HL-60 (cell line): ENCODE measurements around the gene MAD1L1.

Experiments
- SPI1 ChIP-seq: IDR thresholded peaks from 2 replicates; pipeline ENCODE4 v1.6.1; 2012; ENCODE audit warnings: low read depth, mild to moderate bottlenecking, borderline replicate concordance
- TF ChIP-seq, protein P1 (sequence below): IDR thresholded peaks from one replicate; pipeline ENCODE4 v1.5.1; 2011; ENCODE audit warnings: low read length, control low read depth, inconsistent platforms; ENCODE audit not compliant: insufficient read depth

DNA sequence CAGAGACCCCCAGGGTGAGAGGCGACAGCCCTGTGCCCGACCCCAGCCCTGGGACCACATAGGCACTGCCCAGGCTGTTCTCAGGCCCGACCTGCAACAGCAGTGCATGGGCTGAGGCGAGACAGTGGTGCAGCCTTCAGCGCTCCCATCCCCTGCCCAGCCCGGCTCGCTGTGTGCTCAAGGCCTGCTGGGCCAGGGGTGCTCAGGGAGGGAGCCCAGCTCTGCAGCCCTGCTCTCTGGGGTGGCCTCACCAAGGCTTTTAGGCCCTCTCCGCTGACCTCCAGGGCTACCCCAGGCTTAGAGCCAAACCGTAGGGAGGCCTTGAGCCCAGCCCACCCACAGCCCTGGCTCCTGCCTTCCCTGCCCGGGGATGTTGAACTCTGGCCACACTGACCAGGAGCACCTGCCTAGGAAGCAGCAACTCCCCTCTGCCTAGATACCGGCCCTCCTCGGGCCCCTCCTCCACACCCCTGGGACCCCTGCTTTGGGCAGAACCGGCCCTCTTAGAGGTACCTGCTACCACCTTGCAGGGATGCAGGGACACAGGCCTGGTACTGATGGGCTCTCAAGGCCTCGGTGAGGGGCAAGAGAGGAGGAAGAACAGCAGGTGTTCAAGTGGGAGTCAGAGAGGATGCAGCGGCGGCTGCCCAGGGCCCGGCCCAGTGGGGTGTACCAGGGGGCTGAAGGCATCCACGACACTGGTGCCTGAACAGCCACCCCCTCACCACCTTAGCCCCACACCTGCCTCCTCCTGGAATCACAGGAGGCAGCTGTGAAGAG is 331.1 kb downstream of the MAD1L1 start:
- TF ChIP-seq, protein P1, sequence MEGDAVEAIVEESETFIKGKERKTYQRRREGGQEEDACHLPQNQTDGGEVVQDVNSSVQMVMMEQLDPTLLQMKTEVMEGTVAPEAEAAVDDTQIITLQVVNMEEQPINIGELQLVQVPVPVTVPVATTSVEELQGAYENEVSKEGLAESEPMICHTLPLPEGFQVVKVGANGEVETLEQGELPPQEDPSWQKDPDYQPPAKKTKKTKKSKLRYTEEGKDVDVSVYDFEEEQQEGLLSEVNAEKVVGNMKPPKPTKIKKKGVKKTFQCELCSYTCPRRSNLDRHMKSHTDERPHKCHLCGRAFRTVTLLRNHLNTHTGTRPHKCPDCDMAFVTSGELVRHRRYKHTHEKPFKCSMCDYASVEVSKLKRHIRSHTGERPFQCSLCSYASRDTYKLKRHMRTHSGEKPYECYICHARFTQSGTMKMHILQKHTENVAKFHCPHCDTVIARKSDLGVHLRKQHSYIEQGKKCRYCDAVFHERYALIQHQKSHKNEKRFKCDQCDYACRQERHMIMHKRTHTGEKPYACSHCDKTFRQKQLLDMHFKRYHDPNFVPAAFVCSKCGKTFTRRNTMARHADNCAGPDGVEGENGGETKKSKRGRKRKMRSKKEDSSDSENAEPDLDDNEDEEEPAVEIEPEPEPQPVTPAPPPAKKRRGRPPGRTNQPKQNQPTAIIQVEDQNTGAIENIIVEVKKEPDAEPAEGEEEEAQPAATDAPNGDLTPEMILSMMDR, result no peak
- TF ChIP-seq SPI1, result no peak
